Gastrocnemius medialis (tissue), 4 donors: Measurements from ENCODE around the gene NFIA. TPM values are rescaled to one million over a fixed set of nuclear protein-coding genes. Genes with fewer than 3 reads are reported as not detected.

Experiments used
- ATAC-seq, 2 donors: fragments of 150-250 bp; one replicate each; pipeline ENCODE4 v1.9.1; 2016
- DNase-seq, 2 donors: peaks; one replicate each; pipeline ENCODE4 v3.0.0-alpha.2; 2019
- H3K27ac ChIP-seq, 4 donors: fragments of 200-600 bp; sonication (generic); 1 replicate in 1 of 4; 2 replicates in 3 of 4; pipeline ENCODE4 v1.5.1; 2016 to 2018; ENCODE audit warnings: mild to moderate bottlenecking in 2 of 4, moderate library complexity in 1 of 4
- H3K27me3 ChIP-seq, 3 donors: fragments of 200-600 bp; sonication (generic) in 2 of 3; 1 replicate in 1 of 3; 2 replicates in 2 of 3; pipeline versions ENCODE4 v1.5.1 to v1.6.0; 2016 to 2019; ENCODE audit warnings: mild to moderate bottlenecking in 1 of 3, moderate library complexity in 1 of 3
- H3K36me3 ChIP-seq, 2 donors: fragments of 200-600 bp; sonication (generic) in 1 of 2; one replicate each; pipeline ENCODE4 v1.5.1; 2017 to 2018
- H3K4me1 ChIP-seq, 2 donors: fragments of 200-600 bp; sonication (generic) in 1 of 2; one replicate each; pipeline ENCODE4 v1.5.1; 2016 to 2017; ENCODE audit warnings: mild to moderate bottlenecking in 2 of 2
- H3K4me3 ChIP-seq, 4 donors: fragments of 200-600 bp; sonication (generic) in 3 of 4; 1 replicate in 1 of 4; 2 replicates in 3 of 4; pipeline ENCODE4 v1.5.1; 2016 to 2019; ENCODE audit warnings: mild to moderate bottlenecking in 2 of 4
- H3K9me3 ChIP-seq, 3 donors: fragments of 200-600 bp; sonication (generic) in 2 of 3; 1 replicate in 1 of 3; 2 replicates in 2 of 3; pipeline ENCODE4 v1.5.1; 2016 to 2019
- POLR2A ChIP-seq, 2 donors: fragments of 450-650 bp; IDR thresholded peaks; one replicate each; pipeline ENCODE4 v1.6.1; 2017; ENCODE audit warnings: antibody characterized with exemption in 2 of 2, mild to moderate bottlenecking in 2 of 2, moderate library complexity in 2 of 2
- in situ Hi-C, 4 donors: fragments of 200-750 bp; cut with MboI; loops; one replicate each; pipeline versions ENCODE4 v1.15.0 to v1.8.0; 2017; ENCODE audit warnings: low sequenced_read_pairs in 4 of 4
- intact Hi-C: fragments of 100-400 bp; cut with DNase I; formaldehyde crosslinking; loops from one replicate; pipeline ENCODE4 v1.15.1; 2023; ENCODE audit warnings: low total_unique reads
- total RNA-seq, 4 donors: library from RNA; depleted of rRNA; stranded (reverse); fragments of >200 nt; gene quantifications; one replicate each; pipeline versions ENCODE4 v1.1.0 to v1.2.3, GENCODE V29; 2016
- TF ChIP-seq, protein P1 (sequence below), 5 experiments: fragments of 450-650 bp in 3 of 5; fragments of 200-600 bp in 2 of 5; sonication (generic) in 2 of 5; IDR thresholded peaks in 4 of 5; conservative IDR thresholded peaks in 1 of 5; 1 replicate in 4 of 5; 2 replicates in 1 of 5; pipeline ENCODE4 v1.5.1; 2016 to 2019; ENCODE audit warnings: antibody characterized with exemption in 5 of 5, mild to moderate bottlenecking in 3 of 5, moderate library complexity in 3 of 5

The NFIA gene
- total RNA-seq, 4 donors from 2014 or later: 12.9 to 27.0 (median 26.6) TPM

DNA sequence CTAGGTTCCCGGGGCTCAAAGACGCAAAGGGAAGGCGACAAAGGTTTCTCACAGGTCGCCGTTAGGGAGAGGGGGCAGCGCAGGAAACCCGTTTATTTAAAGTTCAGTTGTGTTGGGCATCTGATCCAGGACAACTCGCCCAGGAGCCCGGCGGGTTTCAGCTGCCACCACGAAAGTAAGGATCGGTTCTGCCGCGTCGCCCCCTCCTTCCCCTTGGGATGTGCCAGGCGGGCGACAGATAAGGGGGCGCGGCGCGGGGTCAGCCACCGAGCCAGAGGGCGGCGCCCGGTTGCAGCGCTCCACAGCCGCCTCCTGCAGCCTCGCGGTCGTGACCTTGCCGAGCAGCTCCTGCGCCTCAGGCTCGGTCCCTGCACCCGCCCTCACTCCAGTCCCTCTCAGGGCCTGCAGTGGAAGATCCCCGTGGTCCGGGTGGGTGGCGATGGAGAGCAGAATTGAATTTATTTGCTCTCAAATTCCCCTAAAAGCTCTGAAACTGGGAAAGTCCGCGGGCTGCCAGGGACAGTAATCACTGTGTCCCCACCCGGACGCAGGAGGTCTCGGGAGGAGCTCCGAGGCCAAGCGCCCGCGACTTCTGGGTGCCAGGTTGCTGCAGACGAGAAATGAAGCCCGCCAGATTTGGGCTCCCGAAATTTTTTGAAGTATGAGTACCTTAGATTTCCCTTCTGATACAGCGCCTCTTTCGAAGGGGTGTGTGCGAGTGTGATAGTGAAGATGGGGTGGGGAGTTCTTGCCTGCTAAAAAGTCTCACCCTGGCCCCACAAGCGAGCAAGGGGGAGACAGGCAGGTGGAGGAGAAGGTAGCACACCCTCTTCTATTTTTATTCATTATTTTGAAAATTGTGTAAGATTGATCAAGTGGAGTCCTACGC, 28.4 kb upstream of the NFIA start:
- peak in 1 of 2 donors; percentile 5 for ATAC-seq
- no peaks in the 10 kb centered on the region for H3K9me3 ChIP-seq
- peak overlapping the region; percentile 92 to 100 (median 96) for H3K27ac ChIP-seq
- H3K27me3 ChIP-seq: no peaks in the 10 kb centered on the region
- in situ Hi-C loops: loop anchor here (5.0 to 25.0 kb wide), 5 partner anchors 183 to 291 kb away; no protein-coding TSS in a partner anchor
- H3K36me3 ChIP-seq: no peaks in the 10 kb centered on the region
- DNase-seq: peak in 1 of 2 donors; percentile 54
- intact Hi-C loops: loop anchor here (2.0 to 5.0 kb wide), 4 partner anchors 27 to 673 kb away; partner anchors contain the start of gene TM2D1
- peak in 1 of 2 donors; percentile 15 for TF ChIP-seq POLR2A (IDR thresholded peaks at IDR 0.05)
- TF ChIP-seq, protein P1, sequence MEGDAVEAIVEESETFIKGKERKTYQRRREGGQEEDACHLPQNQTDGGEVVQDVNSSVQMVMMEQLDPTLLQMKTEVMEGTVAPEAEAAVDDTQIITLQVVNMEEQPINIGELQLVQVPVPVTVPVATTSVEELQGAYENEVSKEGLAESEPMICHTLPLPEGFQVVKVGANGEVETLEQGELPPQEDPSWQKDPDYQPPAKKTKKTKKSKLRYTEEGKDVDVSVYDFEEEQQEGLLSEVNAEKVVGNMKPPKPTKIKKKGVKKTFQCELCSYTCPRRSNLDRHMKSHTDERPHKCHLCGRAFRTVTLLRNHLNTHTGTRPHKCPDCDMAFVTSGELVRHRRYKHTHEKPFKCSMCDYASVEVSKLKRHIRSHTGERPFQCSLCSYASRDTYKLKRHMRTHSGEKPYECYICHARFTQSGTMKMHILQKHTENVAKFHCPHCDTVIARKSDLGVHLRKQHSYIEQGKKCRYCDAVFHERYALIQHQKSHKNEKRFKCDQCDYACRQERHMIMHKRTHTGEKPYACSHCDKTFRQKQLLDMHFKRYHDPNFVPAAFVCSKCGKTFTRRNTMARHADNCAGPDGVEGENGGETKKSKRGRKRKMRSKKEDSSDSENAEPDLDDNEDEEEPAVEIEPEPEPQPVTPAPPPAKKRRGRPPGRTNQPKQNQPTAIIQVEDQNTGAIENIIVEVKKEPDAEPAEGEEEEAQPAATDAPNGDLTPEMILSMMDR (IDR thresholded peaks at IDR 0.05 in 4 of 5, conservative IDR thresholded peaks at IDR 0.05 in 1 of 5): peak in 2 of 5 experiments; percentile 14 to 20
- peaks cover 33 to 43% of the 10 kb centered on the region in 2 donors for H3K4me1 ChIP-seq
- H3K4me3 ChIP-seq: peak overlapping the region; percentile 75 to 99 (median 96)

DNA sequence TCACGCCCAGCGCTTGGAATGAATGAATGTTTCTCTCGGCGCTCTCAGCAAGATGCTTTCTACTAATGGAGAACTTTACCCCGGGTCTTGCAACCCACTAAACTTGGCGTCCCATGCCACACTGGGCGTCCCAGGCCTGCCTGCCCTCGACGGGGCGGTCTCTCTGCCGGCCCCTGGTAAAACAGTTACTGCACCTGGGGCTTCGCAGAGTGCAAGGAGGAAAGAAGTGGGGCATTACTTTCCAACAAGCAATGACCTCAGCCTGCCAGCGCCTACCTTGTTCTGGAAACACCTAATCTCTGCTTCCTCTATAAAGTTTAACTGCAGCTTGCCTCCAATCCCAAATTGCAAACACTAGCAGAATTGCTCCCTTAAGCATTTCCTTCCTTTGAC, 27.8 kb upstream of the NFIA start:
- Histone ChIP-seq H3K36me3 (no peaks in the 10 kb centered on the region), H3K4me1 (peaks cover 31 to 40% of the 10 kb centered on the region in 2 donors), H3K27me3 (no peaks in the 10 kb centered on the region), H3K9me3 (no peaks in the 10 kb centered on the region), H3K27ac (peak overlapping the region; percentile 92 to 100 (median 96)), H3K4me3 (peak overlapping the region in 3 of 4 donors; percentile 75 to 99 (median 93))
- intact Hi-C loops (loop anchor here (2.0 to 5.0 kb wide), 3 partner anchors 128 to 673 kb away; partner anchors contain the start of gene TM2D1), in situ Hi-C loops (loop anchor here (5.0 to 25.0 kb wide), 5 partner anchors 183 to 290 kb away; no protein-coding TSS in a partner anchor)
- DNase-seq (no peak), ATAC-seq (no peak)
- no peak for TF ChIP-seq POLR2A (IDR thresholded peaks at IDR 0.05)
- TF ChIP-seq, protein P1 (IDR thresholded peaks at IDR 0.05 in 4 of 5, conservative IDR thresholded peaks at IDR 0.05 in 1 of 5): no peak

DNA sequence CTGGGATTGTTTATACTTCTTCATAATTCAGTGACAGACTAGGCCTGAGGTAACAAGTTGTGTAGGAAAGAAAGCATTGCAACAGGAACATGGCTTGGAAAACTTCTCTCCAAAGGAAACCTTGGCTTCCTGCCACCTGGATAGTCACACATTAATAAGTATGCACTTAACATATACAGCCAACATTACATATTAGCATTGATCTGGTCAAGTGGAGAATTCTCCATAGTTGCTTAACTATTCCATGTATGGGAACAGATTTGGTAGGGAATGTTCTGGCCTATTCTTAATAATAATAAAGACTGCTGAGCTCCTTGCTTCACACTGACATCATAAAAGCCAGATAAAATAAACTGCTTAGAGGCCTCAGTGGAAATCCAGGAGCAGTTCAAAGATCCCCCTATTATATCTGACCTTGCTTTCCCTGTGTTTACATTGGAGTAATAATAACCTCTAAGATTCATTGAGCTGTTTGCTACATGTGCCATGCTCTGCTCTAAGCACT, 27.2 kb upstream of the NFIA start:
- no peaks in the 10 kb centered on the region for H3K9me3 ChIP-seq
- no peak for TF ChIP-seq POLR2A (IDR thresholded peaks at IDR 0.05)
- no peaks in the 10 kb centered on the region for H3K36me3 ChIP-seq
- intact Hi-C loops: loop anchor here (2.0 kb wide), 1 partner anchor 128 kb away; no protein-coding TSS in a partner anchor
- peaks cover 29 to 38% of the 10 kb centered on the region in 2 donors for H3K4me1 ChIP-seq
- H3K4me3 ChIP-seq: no peak overlapping the region
- no peaks in the 10 kb centered on the region for H3K27me3 ChIP-seq
- in situ Hi-C loops: loop anchor here (10.0 to 25.0 kb wide), 4 partner anchors 182 to 290 kb away; no protein-coding TSS in a partner anchor
- ATAC-seq (no peak), DNase-seq (no peak)
- H3K27ac ChIP-seq: peak overlapping the region; percentile 92 to 100 (median 96)

DNA sequence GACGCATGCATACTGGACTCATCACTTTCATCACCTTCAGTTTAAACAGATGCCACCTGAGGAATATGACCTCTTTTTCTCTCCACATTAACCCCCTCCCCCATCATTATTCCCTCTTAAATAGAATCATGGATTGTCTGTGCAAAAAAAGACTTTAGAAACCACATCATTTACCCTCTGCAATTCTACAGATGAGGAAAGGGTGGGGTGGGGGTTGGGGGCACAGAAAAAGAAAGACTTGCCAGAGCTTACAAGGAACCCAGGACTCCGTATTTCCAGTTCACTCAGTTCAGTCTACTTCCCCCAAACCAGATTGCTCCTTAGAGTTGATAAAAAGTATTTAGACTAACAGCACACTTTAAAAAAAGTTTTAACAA, 26.2 kb upstream of the NFIA start:
- intact Hi-C loops (loop anchor here (1.0 kb wide), 1 partner anchor 22 kb away; no protein-coding TSS in a partner anchor), in situ Hi-C loops (loop anchor here (10.0 to 25.0 kb wide), 4 partner anchors 181 to 289 kb away; no protein-coding TSS in a partner anchor)
- peaks cover 29 to 38% of the 10 kb centered on the region in 2 donors for H3K4me1 ChIP-seq
- H3K27me3 ChIP-seq: no peaks in the 10 kb centered on the region
- peak overlapping the region; percentile 68 to 93 (median 84) for H3K4me3 ChIP-seq
- no peak for TF ChIP-seq POLR2A (IDR thresholded peaks at IDR 0.05)
- TF ChIP-seq, protein P1 (IDR thresholded peaks at IDR 0.05 in 4 of 5, conservative IDR thresholded peaks at IDR 0.05 in 1 of 5): no peak
- no peaks in the 10 kb centered on the region for H3K9me3 ChIP-seq
- ATAC-seq: no peak
- H3K36me3 ChIP-seq: no peaks in the 10 kb centered on the region
- H3K27ac ChIP-seq: peak overlapping the region; percentile 92 to 100 (median 96)
- no peak for DNase-seq
